GM19025 (cell line): ENCODE data around the gene LHFPL6.

ENCODE experiments used
- ATAC-seq: cut with Tn5 transposase; IDR thresholded peaks from one replicate; pipeline ENCODE4 v1.9.1; 2021; ENCODE audit warnings: mild to moderate bottlenecking, low read depth, moderate library complexity; ENCODE audit not compliant: unreplicated experiment

The LHFPL6 gene

GRCh38 chr13:39596685-39597084, 6.3 kb downstream of the LHFPL6 start:
- ATAC-seq = no peak

GRCh38 chr13:39596176-39596575, 6.8 kb downstream of the LHFPL6 start:
- no peak for ATAC-seq

GRCh38 chr13:39590466-39591036, 12.4 kb downstream of the LHFPL6 start:
- no peak for ATAC-seq

- no peak for ATAC-seq
Observed at GRCh38 chr13:39588384-39588783, 14.6 kb downstream of the LHFPL6 start.

GRCh38 chr13:39587939-39588338, 15.1 kb downstream of the LHFPL6 start:
- no peak for ATAC-seq

GRCh38 chr13:39586958-39587605, 15.9 kb downstream of the LHFPL6 start:
- no peak for ATAC-seq

- no peak for ATAC-seq
Observed at GRCh38 chr13:39586151-39586550, 16.8 kb downstream of the LHFPL6 start.

GRCh38 chr13:39585219-39585618, 17.8 kb downstream of the LHFPL6 start:
- no peak for ATAC-seq

- no peak for ATAC-seq
Observed at GRCh38 chr13:39580881-39581575, 22.0 kb downstream of the LHFPL6 start.

GRCh38 chr13:39578821-39579291, 24.1 kb downstream of the LHFPL6 start:
- ATAC-seq = no peak

GRCh38 chr13:39577838-39578491, 25.0 kb downstream of the LHFPL6 start:
- ATAC-seq = no peak

- no peak for ATAC-seq
Observed at GRCh38 chr13:39577203-39577602, 25.8 kb downstream of the LHFPL6 start.

GRCh38 chr13:39575641-39576238, 27.3 kb downstream of the LHFPL6 start:
- no peak for ATAC-seq

- no peak for ATAC-seq
Observed at GRCh38 chr13:39571502-39572092, 31.4 kb downstream of the LHFPL6 start.

- ATAC-seq = no peak
Observed at GRCh38 chr13:39567569-39567968, 35.4 kb downstream of the LHFPL6 start.

GRCh38 chr13:39566216-39566869, 36.6 kb downstream of the LHFPL6 start:
- ATAC-seq = no peak

- ATAC-seq = no peak
Observed at GRCh38 chr13:39565036-39565949, 37.7 kb downstream of the LHFPL6 start.

- no peak for ATAC-seq
Observed at GRCh38 chr13:39563470-39563735, 39.6 kb downstream of the LHFPL6 start.

- no peak for ATAC-seq
Observed at GRCh38 chr13:39561971-39562370, 41.0 kb downstream of the LHFPL6 start.
